Measurements from ENCODE around the gene ZNF350.

DNA sequence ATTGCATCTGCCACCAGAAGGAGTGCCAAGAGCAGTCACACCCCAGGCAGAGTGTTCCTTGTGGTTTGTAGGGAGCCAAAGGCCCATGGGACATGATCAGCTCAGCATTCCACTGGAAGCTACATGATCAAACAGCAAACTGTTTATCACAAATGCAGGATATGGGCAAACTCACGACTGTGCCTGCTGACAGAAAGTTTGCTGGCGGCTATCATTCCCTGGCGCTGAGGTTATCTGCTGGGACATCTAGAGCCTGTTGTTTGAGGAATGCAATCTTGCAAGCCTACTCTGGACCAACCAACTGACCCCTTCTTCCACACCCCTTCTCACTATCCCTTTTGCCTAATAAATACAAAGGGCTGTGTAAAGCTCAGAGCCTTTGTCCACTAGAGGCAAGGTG lies 67.0 kb downstream of the ZNF350 start:
- TF ChIP-seq POLR2A (IDR thresholded peaks at IDR 0.05), result no peak
- TF ChIP-seq, protein P1, sequence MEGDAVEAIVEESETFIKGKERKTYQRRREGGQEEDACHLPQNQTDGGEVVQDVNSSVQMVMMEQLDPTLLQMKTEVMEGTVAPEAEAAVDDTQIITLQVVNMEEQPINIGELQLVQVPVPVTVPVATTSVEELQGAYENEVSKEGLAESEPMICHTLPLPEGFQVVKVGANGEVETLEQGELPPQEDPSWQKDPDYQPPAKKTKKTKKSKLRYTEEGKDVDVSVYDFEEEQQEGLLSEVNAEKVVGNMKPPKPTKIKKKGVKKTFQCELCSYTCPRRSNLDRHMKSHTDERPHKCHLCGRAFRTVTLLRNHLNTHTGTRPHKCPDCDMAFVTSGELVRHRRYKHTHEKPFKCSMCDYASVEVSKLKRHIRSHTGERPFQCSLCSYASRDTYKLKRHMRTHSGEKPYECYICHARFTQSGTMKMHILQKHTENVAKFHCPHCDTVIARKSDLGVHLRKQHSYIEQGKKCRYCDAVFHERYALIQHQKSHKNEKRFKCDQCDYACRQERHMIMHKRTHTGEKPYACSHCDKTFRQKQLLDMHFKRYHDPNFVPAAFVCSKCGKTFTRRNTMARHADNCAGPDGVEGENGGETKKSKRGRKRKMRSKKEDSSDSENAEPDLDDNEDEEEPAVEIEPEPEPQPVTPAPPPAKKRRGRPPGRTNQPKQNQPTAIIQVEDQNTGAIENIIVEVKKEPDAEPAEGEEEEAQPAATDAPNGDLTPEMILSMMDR (IDR thresholded peaks at IDR 0.05), result no peak
- TF ChIP-seq POLR2AphosphoS5 (IDR thresholded peaks at IDR 0.05), result no peak

All from upper lobe of left lung (tissue), 4 donors.